HUDEP-2 (cell line): Measurements from ENCODE around the gene DUSP5.
"Not testable (repeated sequence)": the region's sequence is repeated elsewhere in the genome, so short reads cannot be mapped to it uniquely, and the experiment has no call there.

Experiments used
- DNase-seq, 76 experiments: peaks; one replicate each; lab custom pipeline; 2025; ENCODE audit not compliant: unreplicated experiment in 76 of 76; lab: John Stamatoyannopoulos, UW

The DUSP5 gene, protein sequence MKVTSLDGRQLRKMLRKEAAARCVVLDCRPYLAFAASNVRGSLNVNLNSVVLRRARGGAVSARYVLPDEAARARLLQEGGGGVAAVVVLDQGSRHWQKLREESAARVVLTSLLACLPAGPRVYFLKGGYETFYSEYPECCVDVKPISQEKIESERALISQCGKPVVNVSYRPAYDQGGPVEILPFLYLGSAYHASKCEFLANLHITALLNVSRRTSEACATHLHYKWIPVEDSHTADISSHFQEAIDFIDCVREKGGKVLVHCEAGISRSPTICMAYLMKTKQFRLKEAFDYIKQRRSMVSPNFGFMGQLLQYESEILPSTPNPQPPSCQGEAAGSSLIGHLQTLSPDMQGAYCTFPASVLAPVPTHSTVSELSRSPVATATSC

DNA sequence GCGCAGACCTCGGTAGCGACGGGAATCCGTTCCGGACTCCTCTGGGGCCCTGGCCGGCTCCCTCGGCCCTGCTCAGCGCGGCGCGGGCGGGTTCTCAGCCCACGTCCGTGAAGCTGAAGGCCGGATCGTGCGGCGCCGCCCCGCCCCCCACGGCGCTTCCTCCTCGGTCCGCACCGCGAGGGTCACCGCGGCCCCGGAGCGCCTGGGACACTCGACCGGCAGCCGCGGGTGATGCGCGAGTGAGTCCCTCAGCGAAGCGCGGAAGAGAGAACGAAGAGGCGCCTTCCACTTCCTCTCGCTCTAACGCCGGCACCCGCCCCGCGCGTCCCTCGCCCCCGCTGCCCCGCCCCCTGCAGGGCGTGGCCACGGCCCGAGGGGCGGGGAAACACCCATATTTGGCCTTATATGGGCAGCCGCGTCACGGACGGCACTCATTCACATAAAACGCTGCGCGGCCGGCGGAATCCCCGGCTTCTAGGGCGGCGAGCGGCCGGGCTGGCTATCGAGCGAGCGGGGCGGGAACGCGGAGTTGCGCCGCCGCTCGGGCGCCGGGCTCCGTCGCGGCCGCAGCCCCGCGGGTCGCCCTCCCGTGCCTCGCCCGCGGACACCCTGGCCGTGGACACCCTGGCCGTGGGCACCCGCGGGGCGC, at the start of gene DUSP5:
Gene DUSP5 (plus strand): TSS at position 470 of the 649 bp plus-strand sequence. CDS start 215 bp downstream, outside the sequence.
- peak in 73 of 76 experiments; percentile 8 to 96 (median 84) for DNase-seq

DNA sequence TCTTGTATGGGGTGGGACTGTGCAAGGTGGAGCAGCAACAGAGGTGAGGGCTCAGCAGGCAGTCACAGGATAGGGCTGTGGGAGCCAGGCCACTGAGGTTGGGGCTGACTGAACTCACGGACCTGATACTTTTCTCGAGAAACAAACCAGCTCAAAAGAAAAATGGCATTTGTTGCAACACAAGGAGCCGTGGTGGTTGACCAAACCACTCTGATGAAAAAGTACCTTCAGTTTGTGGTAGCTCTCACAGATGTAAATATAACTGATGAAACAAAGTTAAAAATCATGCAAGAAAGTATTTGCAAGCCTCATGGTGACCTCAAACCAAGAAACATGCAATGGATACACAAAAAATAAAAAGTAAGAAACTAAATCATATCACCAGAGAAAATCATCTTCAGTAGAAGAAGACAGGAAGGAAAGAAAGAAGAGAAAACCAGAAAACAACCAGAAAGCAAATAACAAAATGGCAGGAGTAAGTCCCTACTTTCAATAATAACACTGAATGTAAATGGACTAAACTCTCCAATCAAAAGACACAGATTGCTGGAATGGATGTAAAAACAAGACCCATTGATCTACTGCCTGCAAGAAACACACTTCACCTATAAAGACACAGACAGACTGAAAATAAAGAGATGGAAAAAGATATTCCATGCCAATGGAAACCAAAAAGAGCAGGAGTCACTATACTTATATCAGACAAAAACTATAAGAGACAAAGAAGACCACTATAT, 48.9 kb upstream of the DUSP5 start:
- no peak for DNase-seq

DNA sequence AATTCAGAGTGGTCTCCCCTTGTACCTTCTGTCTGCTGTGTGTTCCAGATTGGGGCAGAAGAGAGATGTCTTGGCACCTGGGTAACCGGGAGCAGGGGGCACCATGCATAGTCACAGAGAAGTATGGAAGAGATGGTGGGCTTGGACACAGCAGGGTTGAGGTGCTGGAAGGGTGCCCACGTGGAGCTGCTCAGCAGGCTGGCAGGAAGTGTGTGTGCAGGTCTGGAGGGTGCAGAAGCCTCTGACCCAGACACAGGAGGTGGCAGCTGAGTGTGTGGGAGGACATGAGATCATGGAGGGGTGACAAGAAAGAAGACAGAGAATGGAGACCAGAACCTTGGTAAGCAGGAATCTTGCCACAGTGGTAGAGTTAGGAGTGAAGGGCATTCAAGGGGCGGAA, 42.3 kb upstream of the DUSP5 start:
- no peak for DNase-seq

DNA sequence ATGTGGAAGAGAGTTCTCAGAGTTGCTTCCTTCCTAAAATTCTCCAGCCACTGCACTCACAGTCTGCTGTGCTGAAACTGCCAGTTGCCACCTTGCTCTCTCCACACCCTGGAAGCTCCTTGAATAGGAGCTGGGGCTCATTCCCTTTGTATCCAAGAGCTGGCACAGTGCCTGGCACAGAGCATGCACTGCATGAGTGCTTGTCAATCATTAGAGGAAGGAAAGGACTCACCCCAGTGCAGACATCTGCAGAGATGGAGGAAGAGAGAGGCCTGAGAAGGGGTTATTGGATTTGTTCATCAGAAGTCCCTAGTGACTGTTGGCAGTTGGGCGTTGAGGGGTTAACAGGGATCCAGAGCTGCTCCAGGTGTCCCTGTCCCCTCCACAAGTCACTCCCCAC, 41.7 kb upstream of the DUSP5 start:
- DNase-seq, result no peak

DNA sequence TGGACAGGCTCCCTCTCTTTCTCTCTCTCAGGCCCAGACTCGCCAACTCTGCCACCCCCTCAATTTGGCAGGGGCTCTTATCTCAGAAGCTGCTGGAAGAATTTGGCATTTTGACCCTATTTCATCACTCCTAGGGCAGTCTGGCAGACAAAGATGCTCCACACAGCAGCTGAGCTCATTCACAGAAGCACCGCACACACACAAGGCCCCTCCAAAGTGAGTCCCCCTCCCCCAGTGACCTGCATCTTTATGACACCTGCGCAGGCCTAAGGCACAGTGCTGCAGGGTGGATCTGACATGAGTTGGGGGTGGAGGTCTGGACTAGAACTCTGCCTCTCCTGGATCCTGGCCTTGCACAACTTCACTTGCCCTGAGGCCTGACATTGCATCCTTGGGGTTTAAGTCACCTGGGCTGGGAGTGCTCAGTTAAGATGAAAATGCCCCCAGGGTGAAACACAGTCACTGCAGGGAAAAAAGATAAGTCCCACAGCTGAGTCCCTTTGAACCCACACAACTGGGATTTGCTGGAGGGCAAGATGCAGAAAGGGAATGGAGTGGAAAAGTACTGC, 41.1 kb upstream of the DUSP5 start:
- peak in 3 of 76 experiments; percentile 6 to 17 (median 17) for DNase-seq

DNA sequence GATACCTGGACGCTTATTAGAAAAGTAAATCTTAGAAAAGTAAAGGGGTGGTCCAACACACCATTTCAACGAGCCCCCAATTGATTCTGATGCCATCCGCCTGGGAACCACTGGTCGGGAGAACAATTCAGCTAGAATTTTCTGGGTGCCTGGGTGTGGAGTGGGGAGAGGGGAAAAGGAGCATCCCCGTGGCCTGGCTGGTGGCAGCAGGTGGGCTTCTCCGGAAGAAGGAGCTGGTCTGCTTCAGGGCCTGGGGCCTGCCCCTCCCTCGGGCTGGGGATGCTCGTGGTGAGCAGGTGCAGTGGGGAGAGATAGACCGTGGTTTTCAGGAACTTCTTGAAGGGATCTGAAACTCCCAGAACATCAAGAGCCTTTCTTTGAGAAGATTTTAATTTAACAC, 39.9 kb upstream of the DUSP5 start:
- DNase-seq, result no peak

DNA sequence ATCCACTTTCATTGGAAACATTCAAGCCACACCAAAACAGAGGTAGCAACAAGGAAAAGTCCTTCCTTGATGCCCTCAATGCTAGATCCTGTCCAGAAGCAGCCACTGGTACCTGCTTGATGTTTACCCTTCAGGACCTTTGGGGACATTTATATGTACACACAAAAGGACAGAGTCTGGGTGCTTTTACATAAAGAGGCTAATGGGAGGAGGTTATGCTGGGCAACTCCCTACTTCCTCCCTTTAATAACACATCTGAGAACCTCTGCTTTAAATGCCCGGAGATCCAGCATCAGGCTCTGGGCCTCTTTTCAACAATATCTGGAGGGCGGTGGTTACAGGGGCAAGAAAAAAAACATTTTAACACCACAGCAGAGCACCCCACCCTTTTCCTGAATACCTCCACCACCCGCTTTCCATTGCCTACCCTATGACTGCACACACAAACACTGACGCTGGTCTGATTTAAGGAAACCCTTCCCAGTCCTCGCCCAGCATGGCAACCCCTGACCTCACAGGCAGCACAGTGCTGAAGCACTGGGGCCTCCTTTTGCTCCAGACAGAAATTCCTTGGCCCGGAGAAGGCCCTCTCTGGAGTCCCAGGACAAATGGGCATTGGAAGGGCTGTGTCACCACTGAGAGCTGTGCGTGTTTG, 39.3 kb upstream of the DUSP5 start:
- no peak for DNase-seq

DNA sequence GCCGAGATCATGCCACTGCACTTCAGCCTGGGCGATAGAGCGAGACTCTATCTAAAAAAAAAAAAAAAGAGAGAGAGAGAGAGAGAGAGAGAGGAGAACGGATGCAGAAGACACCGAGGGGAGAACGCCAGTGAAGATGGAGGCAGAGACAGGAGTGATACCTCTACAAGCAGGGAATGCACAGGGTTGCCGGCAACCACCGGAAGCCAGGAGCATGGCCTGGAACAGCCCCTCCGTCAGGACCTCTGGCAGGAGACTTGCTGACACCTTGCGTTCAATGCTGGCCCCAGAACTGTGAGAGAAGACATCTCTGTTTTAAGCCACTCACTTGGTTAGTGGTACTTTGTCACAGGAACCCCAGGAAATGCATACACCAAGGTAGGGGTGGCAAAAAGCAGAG, 38.1 kb upstream of the DUSP5 start:
- DNase-seq, result no peak

DNA sequence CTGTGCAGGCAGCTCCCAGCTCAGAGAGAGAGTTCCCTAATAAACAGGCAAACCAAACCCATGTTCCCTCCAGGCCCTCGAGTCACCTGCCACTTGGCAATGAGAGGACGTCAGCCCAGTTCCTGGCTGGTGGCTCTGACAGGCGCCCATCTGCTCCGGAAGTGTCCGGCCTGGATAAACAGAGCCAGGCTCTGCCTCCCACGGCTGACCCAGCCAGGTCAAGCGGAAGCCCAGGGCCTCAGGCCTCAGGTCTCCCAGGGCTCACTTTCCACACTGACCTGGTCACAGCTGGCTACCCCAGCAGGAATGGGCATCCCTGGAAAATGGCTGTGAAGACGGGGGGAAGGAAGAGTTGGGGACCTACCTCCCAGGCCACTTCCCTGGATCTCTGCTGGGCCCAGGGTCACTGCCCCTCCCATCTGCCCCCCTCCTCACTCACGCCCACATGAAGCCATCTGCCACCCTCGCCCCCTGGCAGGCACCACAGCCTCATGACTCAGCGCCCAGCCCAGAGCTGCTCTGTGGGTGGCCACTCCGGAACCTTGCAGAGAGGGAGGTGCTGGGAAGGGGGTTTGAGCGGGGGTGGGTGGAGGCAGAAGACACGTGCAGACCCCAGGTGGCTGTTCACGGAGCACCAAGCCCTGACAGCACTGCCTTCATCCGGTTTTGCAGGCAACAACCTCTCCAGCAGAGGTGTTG, 37.4 kb upstream of the DUSP5 start:
- DNase-seq, result peak in 2 of 76 experiments; percentile 23 to 38

DNA sequence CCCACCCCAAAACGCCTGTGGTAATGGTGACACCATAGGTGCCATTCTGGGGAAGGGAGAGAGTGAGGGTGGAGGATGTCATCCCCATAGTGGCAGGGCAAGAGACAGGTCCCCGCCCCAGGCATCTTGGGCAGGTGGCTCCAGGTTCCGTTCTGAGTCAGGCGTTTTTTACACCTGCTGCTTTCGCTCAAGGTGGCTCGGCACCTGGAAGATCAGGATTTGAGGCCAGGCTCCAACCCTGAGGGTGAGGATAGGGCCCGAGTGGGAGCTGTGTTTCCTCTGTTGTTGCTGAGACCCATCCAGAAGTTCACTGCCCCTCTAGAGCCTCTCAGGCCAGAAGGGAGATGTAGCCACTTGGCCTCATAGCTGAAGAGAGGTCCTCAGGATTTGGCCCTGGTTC, 36.6 kb upstream of the DUSP5 start:
- no peak for DNase-seq

DNA sequence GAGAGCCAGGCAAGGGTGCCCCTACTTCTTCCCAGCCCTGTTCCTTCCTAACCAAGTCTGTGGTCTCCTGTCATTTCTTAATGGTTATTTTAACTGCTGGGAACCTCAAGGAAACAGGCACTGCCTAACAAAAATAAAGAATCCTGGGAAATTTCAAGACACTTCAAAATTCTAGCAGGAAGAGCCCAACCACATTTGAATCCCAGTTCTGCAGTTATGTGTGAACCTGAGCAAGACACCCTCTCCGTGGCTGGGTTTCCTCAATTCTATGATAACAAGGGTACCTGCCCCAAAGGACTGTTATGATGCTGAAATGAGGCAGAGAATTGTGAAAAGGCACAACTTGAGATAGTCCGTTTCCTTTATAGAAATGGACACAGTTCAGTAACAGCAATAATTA, 36.2 kb upstream of the DUSP5 start:
- DNase-seq, result no peak

DNA sequence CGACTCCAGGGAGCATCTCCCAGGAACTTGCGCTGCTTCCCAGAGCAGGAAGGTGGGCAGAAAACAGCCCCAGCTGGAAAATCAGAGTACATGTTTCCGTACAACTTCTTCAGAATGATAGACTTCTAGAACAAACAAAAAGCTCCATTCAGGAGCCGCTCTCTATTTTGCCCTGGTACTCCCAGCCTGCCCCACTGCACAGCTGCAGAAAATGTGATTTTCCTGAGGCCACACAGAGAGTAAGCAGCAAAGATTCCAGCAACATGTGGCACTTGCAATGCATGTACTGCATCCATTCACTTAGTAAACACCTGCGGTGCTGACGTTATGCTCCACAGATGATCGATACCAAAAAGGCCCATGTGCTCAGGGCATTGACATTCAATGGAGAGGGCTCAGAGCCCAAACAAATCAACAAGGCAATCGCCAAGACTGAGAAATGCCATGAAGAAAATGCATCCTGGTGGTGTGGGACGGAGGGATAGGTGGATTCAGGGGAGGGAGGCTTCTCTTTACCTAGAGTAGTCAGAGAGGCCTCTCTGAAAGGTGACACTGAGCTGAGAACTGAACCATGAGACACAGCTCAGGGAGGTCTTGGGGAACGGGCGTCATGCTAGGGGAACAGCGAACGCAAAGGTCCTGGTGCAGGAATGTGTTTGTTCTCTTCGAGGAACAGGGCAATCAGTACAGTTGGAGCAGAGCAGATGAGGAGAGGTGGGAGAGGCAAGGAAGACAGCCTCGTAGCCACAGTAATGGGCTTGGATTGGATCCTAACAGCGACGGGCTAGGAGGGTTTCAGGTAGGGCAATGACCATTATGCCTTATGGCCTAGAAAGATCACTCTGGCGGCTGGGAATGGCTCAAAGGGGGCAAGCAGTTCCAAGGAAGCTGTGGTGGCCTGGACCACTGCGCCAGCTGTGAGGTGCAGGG, 35.3 kb upstream of the DUSP5 start:
- DNase-seq, result no peak

DNA sequence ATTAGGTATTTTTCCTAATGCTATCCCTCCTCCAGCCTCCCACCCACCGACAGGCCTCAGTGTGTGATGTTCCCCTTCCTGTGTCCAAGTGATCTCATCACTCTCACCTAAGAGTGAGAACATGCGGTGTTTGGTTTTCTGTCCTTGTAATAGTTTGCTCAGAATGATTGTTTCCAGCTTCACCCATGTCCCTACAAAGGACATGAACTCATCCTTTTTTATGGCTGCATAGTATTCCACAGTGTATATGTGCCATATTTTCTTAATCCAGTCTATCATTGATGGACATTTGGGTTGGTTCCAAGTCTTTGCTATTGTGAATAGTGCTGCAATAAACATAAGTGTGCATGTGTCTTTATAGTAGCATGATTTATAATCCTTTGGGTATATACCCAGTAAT, 29.4 kb upstream of the DUSP5 start:
- not testable (repeated sequence) for DNase-seq

DNA sequence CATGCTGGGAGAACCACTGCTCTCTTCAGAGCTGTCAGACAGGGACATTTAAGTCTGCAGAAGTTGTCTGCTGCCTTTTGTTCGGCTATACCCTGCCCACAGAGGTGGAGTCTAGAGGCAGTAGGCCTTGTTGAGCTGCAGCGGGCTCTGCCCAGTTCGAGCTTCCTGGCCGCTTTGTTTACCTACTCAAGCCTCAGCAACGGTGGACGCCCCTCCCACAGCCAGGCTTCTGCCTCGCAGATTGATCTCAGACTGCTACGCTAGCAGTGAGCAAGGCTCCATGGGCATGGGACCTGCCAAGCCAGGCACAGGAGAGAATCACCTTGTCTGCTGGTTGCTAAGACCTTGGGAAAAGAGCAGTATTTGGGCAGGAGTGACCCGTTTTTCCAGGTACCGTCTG, 27.2 kb upstream of the DUSP5 start:
- DNase-seq, result not testable (repeated sequence)

DNA sequence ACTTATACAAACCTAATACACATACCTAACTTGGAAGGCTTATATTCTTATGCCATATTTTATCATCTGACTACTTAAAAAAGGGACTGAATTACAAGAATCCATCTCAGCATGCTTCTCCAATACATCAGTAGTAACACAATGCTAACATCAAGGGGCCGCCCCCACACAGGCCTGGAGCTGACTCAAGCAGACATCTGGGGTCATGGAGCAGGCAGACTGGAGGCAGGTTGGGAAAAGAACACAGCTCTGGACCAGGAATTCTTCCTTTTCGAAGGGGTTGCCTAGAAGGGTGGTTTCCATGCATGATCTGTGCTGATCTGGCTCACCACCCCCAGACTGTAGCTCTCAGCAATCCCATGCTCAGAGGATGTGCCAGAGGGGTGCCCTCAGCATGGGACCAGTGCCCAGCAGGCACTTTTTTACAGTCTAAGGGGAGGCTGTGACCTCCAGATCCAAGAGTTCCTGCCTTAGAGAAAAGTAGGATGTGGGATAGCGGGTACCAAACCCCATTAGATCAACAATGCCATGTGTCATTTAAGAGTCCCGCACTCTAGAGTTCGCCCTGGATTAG, 26.1 kb upstream of the DUSP5 start:
- DNase-seq, result no peak

DNA sequence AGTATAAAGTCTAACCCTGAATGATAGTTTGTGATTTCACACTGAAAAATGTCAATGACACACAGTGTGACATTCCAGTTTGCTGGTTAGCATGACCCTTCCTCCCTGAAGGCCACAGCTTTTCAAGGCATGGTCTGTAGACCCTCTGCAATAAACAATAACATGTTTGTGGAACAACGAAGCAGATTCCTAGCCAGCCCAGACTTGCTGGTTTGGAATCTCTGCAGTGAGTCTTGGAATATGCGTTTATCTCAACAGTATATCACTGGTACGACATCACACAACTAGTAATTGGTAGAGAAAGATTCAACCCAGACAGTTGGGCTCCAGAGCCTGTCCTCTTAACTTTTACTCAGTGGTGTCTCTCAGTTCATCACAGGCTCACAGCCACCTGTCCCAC, 23.7 kb upstream of the DUSP5 start:
- DNase-seq, result no peak

DNA sequence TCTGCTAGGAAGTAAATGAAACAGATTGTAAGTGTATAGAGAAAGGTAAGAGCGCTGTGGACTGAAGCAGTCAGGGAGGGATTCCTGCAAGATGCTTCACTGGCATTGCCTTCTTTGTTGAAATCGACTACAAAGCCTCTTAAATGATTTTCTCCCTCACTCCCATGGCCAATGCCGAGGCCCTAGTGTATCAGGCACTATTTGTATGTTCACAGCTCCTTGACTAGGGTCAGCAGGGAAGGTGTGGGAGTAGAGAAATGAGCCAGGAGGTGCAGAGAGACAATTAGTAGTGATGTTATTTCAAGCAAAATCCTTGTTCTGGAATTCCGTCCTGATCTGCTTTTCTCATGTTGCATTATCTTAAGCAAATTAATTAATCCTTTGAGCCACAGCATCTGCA, 22.9 kb upstream of the DUSP5 start:
- DNase-seq, result no peak

DNA sequence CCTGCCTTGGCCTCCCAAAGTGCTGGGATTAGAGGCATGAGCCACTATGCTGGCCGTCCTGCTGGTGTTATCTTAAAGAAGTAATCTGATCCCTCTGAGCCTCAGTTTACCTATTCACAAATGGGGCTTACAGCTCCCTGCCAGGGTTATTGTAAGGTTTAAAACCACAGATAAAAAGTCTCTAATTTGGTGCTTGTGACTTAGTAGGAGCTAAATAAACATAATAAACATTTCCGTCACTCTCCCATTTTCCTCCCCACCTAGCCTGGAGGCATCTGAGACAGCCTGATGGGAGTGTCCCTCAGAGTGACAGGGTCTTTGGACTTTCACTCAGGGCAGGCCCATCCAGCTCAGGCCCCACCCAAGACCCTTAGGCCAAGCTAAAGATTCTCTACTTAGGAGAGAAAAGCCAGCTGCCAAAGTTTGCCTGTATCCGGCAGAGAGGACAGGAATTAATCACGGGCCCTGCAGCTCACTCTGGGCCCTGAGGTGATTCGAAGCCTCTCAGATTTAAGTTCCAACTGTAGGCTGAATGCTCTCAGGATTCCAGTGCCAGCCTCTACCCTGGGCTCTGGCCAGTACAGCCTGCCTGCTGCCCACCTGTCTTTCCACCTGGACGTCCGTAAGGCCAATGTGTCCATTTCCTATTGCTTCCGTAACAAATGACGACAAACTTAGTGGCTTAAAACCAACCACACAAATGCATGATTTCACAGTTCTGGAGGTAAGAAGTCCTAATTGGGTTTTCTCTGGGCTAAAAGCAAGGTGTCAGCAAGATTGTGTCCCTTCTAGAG, 21.8 kb upstream of the DUSP5 start:
- DNase-seq, result no peak
